Neural progenitor cell (in vitro differentiated cells): Measurements from ENCODE around the gene RUNX1.

ENCODE experiments used
- EZH2 ChIP-seq: fragments of 200-600 bp; sonication (generic); IDR thresholded peaks from 2 replicates; pipeline ENCODE4 v1.6.1; 2017; ENCODE audit warnings: antibody characterized with exemption, mild to moderate bottlenecking, moderate library complexity
- TF ChIP-seq, protein P1 (sequence below): fragments of 200-600 bp; sonication (generic); IDR thresholded peaks from 2 replicates; pipeline ENCODE4 v1.5.1; 2017; ENCODE audit warnings: antibody characterized with exemption, mild to moderate bottlenecking

DNA sequence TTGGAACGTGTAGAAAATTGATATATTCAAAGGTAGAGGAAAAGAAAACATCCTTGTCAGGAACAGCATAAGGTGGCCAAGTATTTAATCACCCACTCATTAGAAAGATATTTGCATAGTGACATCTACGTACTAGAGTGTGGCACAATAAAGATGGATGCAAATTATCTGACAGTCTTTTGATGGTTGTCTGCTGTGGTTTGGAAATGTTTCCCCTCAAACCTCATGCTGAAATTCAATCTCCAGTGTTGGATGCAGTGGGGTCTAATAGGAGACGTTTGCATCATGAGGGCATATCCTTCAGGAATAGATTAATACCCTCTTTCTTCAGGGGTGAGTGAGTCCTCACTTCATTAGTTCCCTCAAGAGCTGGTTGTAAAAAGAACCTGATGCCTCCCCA, 34.1 kb upstream of the RUNX1 start:
- TF ChIP-seq, protein P1, sequence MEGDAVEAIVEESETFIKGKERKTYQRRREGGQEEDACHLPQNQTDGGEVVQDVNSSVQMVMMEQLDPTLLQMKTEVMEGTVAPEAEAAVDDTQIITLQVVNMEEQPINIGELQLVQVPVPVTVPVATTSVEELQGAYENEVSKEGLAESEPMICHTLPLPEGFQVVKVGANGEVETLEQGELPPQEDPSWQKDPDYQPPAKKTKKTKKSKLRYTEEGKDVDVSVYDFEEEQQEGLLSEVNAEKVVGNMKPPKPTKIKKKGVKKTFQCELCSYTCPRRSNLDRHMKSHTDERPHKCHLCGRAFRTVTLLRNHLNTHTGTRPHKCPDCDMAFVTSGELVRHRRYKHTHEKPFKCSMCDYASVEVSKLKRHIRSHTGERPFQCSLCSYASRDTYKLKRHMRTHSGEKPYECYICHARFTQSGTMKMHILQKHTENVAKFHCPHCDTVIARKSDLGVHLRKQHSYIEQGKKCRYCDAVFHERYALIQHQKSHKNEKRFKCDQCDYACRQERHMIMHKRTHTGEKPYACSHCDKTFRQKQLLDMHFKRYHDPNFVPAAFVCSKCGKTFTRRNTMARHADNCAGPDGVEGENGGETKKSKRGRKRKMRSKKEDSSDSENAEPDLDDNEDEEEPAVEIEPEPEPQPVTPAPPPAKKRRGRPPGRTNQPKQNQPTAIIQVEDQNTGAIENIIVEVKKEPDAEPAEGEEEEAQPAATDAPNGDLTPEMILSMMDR = no peak
- TF ChIP-seq EZH2 = no peak
